ENCODE measurements around the gene FAM167B.

FAM167B gene

DNA sequence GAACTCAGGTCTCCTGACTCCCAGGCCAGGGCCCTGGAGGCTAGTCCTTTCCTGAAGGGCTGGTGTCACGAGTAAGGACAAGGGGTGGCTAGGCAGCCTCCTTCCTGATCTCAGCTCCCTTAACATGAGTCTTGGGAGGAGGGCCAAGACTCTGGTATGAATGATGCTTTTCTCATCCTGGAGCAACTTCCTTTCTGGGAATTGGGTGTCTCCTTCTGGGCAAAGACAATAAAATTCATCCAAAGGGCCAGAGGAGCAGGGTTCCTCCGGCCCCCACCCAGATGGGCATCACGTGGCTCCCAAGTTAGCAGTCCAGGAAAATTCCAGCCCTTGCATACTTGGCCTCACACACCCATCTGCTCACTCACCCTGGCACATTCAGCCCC is at the start of gene FAM167B:
Gene FAM167B (plus strand): TSS at position 335 of the 386 bp plus-strand sequence. CDS start 200 bp downstream, outside the sequence.
- H3K27me3 ChIP-seq, result no peaks in the 10 kb centered on the region
- intact Hi-C loops (cut with DNase I; ENCODE audit: low total_unique reads), result no loop called here
- no peaks in the 10 kb centered on the region for H3K9me3 ChIP-seq
- H3K4me1 ChIP-seq, result peaks cover 0 to 32% (median 21%) of the 10 kb centered on the region in 4 donors
- H3K36me3 ChIP-seq, result no peaks in the 10 kb centered on the region
- H3K27ac ChIP-seq, result peak within 1 kb of the TSS; percentile 6 to 31
- TF ChIP-seq, protein P1, sequence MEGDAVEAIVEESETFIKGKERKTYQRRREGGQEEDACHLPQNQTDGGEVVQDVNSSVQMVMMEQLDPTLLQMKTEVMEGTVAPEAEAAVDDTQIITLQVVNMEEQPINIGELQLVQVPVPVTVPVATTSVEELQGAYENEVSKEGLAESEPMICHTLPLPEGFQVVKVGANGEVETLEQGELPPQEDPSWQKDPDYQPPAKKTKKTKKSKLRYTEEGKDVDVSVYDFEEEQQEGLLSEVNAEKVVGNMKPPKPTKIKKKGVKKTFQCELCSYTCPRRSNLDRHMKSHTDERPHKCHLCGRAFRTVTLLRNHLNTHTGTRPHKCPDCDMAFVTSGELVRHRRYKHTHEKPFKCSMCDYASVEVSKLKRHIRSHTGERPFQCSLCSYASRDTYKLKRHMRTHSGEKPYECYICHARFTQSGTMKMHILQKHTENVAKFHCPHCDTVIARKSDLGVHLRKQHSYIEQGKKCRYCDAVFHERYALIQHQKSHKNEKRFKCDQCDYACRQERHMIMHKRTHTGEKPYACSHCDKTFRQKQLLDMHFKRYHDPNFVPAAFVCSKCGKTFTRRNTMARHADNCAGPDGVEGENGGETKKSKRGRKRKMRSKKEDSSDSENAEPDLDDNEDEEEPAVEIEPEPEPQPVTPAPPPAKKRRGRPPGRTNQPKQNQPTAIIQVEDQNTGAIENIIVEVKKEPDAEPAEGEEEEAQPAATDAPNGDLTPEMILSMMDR (IDR thresholded peaks at IDR 0.05), result no peak
- DNase-seq, result peak; percentile 53 to 74
- no peak within 1 kb of the TSS for H3K4me3 ChIP-seq

DNA sequence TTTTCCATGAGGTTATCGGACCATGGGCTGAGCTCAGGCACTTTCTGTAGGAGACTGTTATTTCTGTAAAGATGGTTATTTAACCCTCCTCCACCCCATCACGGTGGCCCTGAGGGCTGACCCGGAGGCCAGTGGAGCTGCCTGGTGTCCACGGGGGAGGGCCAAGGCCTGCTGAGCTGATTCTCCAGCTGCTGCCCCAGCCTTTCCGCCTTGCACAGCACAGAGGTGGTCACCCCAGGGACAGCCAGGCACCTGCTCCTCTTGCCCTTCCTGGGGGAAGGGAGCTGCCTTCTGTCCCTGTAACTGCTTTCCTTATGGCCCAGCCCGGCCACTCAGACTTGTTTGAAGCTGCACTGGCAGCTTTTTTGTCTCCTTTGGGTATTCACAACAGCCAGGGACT is 49.2 kb upstream of the FAM167B start:
- Histone ChIP-seq H3K4me1 (peaks cover 3 to 30% (median 23%) of the 10 kb centered on the region in 4 donors), H3K27ac (no peak overlapping the region), H3K27me3 (no peaks in the 10 kb centered on the region), H3K36me3 (peaks cover 36 to 58% (median 40%) of the 10 kb centered on the region in 3 donors), H3K4me3 (no peak overlapping the region), H3K9me3 (no peaks in the 10 kb centered on the region)
- no peak for DNase-seq
- intact Hi-C loops (cut with DNase I; ENCODE audit: low total_unique reads), result no loop called here
- TF ChIP-seq, protein P1 (IDR thresholded peaks at IDR 0.05), result no peak

DNA sequence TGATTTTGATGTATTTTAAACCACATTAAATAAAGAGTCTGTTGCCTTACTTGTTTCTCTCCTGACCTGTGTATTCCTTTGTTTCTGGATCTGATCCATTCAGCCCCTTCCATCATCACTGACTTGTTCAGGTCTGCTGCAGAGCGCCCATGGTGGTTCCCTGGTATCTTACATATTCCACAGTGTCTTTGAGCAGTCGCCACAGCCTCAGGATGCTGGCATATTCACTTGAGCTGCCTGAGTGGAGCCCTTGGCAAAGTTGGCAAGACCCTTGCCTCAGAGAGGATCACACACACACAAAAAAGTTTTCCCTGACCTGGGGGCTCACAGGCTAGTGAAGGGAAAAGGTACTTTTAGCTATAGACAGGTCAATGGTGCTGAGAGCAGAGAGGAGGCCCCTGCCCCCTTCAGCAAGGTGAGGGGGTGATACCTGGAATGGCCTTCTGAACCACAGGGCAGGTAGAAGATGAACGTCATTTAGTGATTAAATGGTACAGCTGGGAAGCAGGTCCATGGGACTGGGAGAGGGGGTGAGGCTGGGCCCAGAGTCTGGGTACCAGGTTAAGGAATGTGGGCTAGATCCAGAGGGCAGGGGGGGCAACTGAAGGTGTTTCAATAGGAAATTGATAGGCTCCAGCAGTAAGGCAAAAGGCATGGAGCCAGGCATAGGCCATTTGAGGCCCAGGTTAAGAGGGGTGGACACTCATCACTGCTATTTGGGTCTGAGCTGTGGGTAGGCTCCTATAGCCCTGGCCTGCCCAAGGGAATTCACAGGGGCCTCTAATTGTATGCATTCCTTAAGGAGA is 48.6 kb upstream of the FAM167B start:
- peaks cover 30 to 52% (median 34%) of the 10 kb centered on the region in 3 donors for H3K36me3 ChIP-seq
- no peaks in the 10 kb centered on the region for H3K9me3 ChIP-seq
- H3K4me3 ChIP-seq, result no peak overlapping the region
- H3K27ac ChIP-seq, result peak overlapping the region in 1 of 2 donors; percentile 73
- H3K27me3 ChIP-seq, result no peaks in the 10 kb centered on the region
- TF ChIP-seq, protein P1 (IDR thresholded peaks at IDR 0.05), result no peak
- H3K4me1 ChIP-seq, result peaks cover 3 to 30% (median 23%) of the 10 kb centered on the region in 4 donors
- DNase-seq, result no peak
- intact Hi-C loops (cut with DNase I; ENCODE audit: low total_unique reads), result no loop called here

DNA sequence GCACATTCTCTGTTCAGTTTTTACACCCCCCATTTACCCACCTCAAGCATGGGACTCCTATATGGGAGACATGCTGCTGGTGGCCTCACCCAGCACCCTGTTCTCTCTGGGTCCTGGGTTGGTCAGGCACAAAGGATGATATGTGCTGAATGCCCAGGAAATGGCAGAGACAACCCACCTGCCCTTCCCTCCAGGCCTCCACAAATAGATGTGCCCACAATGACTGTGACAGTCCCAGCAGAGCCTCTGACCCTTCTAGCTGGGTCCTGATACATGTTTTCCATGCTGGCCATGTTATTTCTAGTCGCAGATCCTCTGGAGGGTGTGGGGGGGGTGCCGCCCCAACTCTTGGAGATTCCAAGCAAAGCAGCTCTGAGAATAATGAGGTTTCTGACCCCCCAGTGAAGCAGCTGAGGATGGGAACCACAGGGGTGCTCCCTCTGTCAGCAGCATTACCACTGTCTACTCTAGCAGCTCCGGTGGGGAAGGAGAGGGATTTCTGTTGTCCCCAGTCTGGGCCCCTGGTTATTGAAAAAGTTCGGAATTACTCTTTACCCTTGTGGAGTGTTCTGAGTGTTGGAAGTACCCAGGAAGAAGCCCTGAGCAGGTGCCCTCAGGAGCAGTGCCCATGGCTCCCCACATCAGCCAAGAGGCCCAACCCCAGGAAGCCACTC is 47.8 kb upstream of the FAM167B start:
- TF ChIP-seq, protein P1 (IDR thresholded peaks at IDR 0.05), result no peak
- H3K27me3 ChIP-seq, result no peaks in the 10 kb centered on the region
- peaks cover 23 to 44% (median 27%) of the 10 kb centered on the region in 3 donors for H3K36me3 ChIP-seq
- H3K27ac ChIP-seq, result peak overlapping the region; percentile 71 to 73
- H3K9me3 ChIP-seq, result no peaks in the 10 kb centered on the region
- intact Hi-C loops (cut with DNase I; ENCODE audit: low total_unique reads), result no loop called here
- no peak for DNase-seq
- no peak overlapping the region for H3K4me3 ChIP-seq
- peaks cover 3 to 30% (median 23%) of the 10 kb centered on the region in 4 donors for H3K4me1 ChIP-seq

DNA sequence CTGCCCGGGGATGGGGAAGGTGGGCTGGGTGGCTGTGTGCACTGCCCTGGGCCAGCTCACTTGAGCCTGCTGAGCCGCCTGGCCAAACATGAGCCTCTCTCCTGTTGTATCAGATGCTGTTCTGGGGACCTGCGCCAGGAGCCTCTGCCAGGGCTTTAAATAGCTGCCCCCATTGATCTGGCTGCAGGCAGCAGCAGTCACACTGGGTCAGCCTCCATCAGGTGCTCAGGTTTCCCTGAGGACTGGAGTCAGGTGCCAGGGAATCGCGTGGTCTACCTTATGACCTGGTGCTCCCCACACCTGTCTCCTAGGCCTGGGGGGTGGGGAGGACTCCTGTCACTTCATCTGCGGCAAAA is 47.3 kb upstream of the FAM167B start:
- TF ChIP-seq, protein P1 (IDR thresholded peaks at IDR 0.05), result no peak
- peak overlapping the region; percentile 58 to 70 for H3K4me3 ChIP-seq
- no peaks in the 10 kb centered on the region for H3K27me3 ChIP-seq
- peaks cover 17 to 39% (median 22%) of the 10 kb centered on the region in 3 donors for H3K36me3 ChIP-seq
- no peaks in the 10 kb centered on the region for H3K9me3 ChIP-seq
- DNase-seq, result peak; percentile 74 to 87
- H3K4me1 ChIP-seq, result peaks cover 3 to 31% (median 23%) of the 10 kb centered on the region in 4 donors
- peak overlapping the region; percentile 71 to 73 for H3K27ac ChIP-seq
- intact Hi-C loops (cut with DNase I; ENCODE audit: low total_unique reads), result loop anchor here (5.0 kb wide), 1 partner anchor 153 kb away; no protein-coding TSS in a partner anchor
